Keratinocyte (primary cell): ENCODE results near the gene LEAP2.

Experiments
- CTCF ChIP-seq, 3 experiments: IDR thresholded peaks in 1 of 3; conservative IDR thresholded peaks in 1 of 3; optimal IDR thresholded peaks in 1 of 3; 2 replicates in 2 of 3; 3 replicates in 1 of 3; pipeline versions ENCODE3 to v1.5.1; 2011; ENCODE audit warnings: low read length in 3 of 3, mild to moderate bottlenecking in 3 of 3, moderate library complexity in 2 of 3, control low read depth in 1 of 3, inconsistent platforms in 1 of 3; ENCODE audit not compliant: insufficient read depth in 2 of 3; ENCODE audit errors: extremely low read depth in 1 of 3
- EZH2 ChIP-seq: IDR thresholded peaks from one replicate; pipeline ENCODE4 v1.6.1; 2012; ENCODE audit warnings: inconsistent platforms, mild to moderate bottlenecking, low read length, moderate library complexity

- no peak for TF ChIP-seq CTCF (optimal IDR thresholded peaks at IDR 0.05 in 1 of 3, IDR thresholded peaks at IDR 0.05 in 1 of 3, conservative IDR thresholded peaks at IDR 0.05 in 1 of 3; ENCODE audit: extremely low read depth in 1 of 3, insufficient read depth in 2 of 3, low read length in 3 of 3)
- no peak for TF ChIP-seq EZH2
These were observed 23.4 kb upstream of the LEAP2 start for GRCh38 chr5:132850066-132850465.
